Measurements from ENCODE around the gene ZG16B. TPM values are rescaled to one million over a fixed set of nuclear protein-coding genes. Genes with fewer than 3 reads are reported as not detected.

Gene ZG16B
- total and polyA plus RNA-seq, 4 experiments from 2014 or later, result 0.79 TPM; not detected in 3

DNA sequence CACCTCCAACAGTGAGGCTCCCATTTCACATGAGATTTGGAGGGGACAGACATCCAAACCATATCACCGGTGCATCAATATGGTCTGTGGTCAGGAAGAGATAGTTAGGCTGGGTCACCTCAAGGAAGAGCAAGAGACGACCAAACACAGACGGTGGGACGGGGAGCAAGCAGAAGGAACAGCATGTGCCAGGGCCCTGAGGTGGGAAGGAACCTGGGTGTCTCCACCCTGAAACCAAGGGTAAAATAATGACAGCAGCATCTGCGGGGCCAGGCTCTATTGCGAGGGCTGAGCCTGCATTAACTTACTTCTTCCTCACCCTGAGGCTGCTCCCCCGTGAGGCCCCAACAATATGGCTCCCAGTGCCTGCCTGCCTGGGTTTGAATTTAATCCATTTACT lies 21.9 kb upstream of the ZG16B start:
- Histone ChIP-seq H3K9me3 (ENCODE audit: control insufficient read depth in 1 of 2, low read length in 2 of 2) (peaks cover 0 to 9% of the 10 kb centered on the region in 2 donors), H3K4me1 (ENCODE audit: insufficient read depth, low read length) (no peaks in the 10 kb centered on the region), H3K27me3 (ENCODE audit: insufficient read depth, low read length) (no peaks in the 10 kb centered on the region), H3K36me3 (ENCODE audit: insufficient read depth, low read length) (no peaks in the 10 kb centered on the region), H3K4me3 (ENCODE audit: low read length in 2 of 2) (no peak overlapping the region), H3K27ac (ENCODE audit: low read depth, low read length) (no peak overlapping the region)
- H3K36me3 Mint-ChIP-seq, result no peaks in the 10 kb centered on the region
- peaks cover 12 to 17% of the 10 kb centered on the region in 2 donors for H3K27me3 Mint-ChIP-seq
- no peaks in the 10 kb centered on the region for H3K4me1 Mint-ChIP-seq
- DNase-seq, result no peak
- H3K27ac Mint-ChIP-seq, result no peak overlapping the region
- H3K9me3 Mint-ChIP-seq, result peaks cover 0 to 18% (median 13%) of the 10 kb centered on the region in 8 donors
- POLR2A ChIA-PET (ENCODE audit: partially characterized antibody), result no interaction called here
- no peak overlapping the region for H3K4me3 Mint-ChIP-seq
- intact Hi-C loops (cut with micrococcal nuclease), result no loop called here
- CTCF ChIA-PET (ENCODE audit: partially characterized antibody), result no interaction called here

DNA sequence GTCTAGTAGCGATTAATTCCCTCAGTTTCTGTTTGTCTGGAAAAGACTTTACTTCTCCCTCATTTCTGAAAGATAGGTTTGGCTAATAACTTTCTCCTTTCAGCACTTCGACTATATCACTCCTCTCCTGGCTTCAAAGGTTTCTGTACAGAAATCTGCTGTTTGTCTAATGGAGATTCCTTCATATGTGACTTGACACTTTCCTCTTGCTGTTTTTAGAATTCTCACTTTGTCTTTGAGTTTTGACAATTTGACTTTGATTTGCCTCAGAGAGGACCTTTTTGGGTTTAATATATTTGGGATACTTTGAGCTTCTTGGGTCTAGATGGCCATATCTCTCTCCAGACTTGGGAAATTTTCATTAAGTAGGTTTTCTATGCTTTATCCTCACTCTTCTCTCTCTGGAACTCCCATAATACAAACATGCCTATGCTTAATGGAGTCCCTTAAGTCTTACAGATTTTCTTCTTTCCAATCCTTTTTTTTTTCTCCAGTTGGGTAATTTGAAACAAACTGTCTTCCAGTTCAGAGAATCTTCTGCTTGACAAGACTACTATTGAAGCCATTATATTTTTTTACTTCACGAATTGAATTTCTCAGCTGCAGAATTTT lies 20.8 kb upstream of the ZG16B start:
- H3K9me3 Mint-ChIP-seq, result peaks cover 0 to 12% (median 4%) of the 10 kb centered on the region in 8 donors
- H3K27ac Mint-ChIP-seq, result no peak overlapping the region

GRCh38 chr16:2810651-2811050 lies 19.5 kb upstream of the ZG16B start:
- Histone ChIP-seq H3K27ac (ENCODE audit: low read depth, low read length) (no peak overlapping the region), H3K36me3 (ENCODE audit: insufficient read depth, low read length) (no peaks in the 10 kb centered on the region), H3K4me1 (ENCODE audit: insufficient read depth, low read length) (no peaks in the 10 kb centered on the region), H3K27me3 (ENCODE audit: insufficient read depth, low read length) (no peaks in the 10 kb centered on the region), H3K4me3 (ENCODE audit: low read length in 2 of 2) (no peak overlapping the region), H3K9me3 (ENCODE audit: control insufficient read depth in 1 of 2, low read length in 2 of 2) (no peaks in the 10 kb centered on the region)
- DNase-seq, result no peak
- H3K27ac Mint-ChIP-seq, result no peak overlapping the region
- H3K4me3 Mint-ChIP-seq, result no peak overlapping the region
- ChIA-PET POLR2A (ENCODE audit: partially characterized antibody) (no interaction called here), CTCF (ENCODE audit: partially characterized antibody) (no interaction called here)
- no peaks in the 10 kb centered on the region for H3K36me3 Mint-ChIP-seq
- H3K4me1 Mint-ChIP-seq, result no peaks in the 10 kb centered on the region
- peaks cover 0 to 10% (median 0%) of the 10 kb centered on the region in 8 donors for H3K9me3 Mint-ChIP-seq
- peaks cover 10 to 16% of the 10 kb centered on the region in 2 donors for H3K27me3 Mint-ChIP-seq
- intact Hi-C loops (cut with micrococcal nuclease), result no loop called here

More for the DNA sequence above, 20.8 kb upstream of the ZG16B start:
- Histone ChIP-seq H3K4me1 (ENCODE audit: insufficient read depth, low read length) (no peaks in the 10 kb centered on the region), H3K27me3 (ENCODE audit: insufficient read depth, low read length) (no peaks in the 10 kb centered on the region), H3K4me3 (ENCODE audit: low read length in 2 of 2) (no peak overlapping the region), H3K36me3 (ENCODE audit: insufficient read depth, low read length) (no peaks in the 10 kb centered on the region), H3K9me3 (ENCODE audit: control insufficient read depth in 1 of 2, low read length in 2 of 2) (peaks cover 0 to 3% of the 10 kb centered on the region in 2 donors), H3K27ac (ENCODE audit: low read depth, low read length) (no peak overlapping the region)
- no peaks in the 10 kb centered on the region for H3K4me1 Mint-ChIP-seq
- DNase-seq, result no peak
- intact Hi-C loops (cut with micrococcal nuclease), result no loop called here
- ChIA-PET POLR2A (ENCODE audit: partially characterized antibody) (no interaction called here), CTCF (ENCODE audit: partially characterized antibody) (no interaction called here)
- peaks cover 12 to 15% of the 10 kb centered on the region in 2 donors for H3K27me3 Mint-ChIP-seq
- no peaks in the 10 kb centered on the region for H3K36me3 Mint-ChIP-seq
- no peak overlapping the region for H3K4me3 Mint-ChIP-seq

DNA sequence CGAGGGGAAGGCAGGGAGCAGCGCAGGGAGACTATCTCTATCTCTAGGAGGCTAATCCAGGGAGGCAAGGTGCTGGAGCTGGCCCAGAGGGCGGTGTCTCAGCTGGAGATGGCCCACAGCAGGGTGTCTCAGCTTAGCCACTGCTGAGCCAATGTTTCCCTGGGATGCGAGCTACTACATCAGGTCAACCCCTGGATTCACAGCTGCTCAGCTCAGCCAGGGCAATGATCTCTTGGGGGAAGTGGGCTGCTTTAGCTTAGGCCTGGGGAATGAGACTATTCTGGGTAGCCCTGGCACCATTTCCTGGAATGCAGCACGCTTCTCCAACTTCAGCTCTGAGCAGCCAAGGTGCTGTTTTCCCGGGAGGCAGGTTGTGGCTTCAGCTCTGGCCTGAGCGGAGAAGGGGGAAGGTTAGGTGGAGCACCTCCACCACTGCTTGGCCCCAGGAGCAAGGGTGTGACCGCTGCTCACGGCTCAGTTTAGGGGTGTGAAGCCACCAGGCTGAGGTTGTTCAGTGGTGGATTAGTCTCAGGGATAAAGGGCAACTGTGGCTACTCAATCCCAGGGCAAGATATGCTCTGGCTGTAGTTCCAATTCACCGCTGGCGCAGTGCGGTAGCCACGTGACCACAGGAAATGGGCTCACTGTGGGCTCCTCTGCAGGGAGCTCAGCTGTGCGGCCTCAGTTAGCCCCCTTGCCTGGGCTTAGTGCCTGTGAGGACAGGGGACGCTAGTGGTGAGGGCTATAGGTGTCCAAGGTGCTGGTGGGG lies 18.2 kb upstream of the ZG16B start:
- H3K4me1 ChIP-seq (ENCODE audit: insufficient read depth, low read length), result no peaks in the 10 kb centered on the region
- no peaks in the 10 kb centered on the region for H3K27me3 ChIP-seq (ENCODE audit: insufficient read depth, low read length)
- no peak for DNase-seq

DNA sequence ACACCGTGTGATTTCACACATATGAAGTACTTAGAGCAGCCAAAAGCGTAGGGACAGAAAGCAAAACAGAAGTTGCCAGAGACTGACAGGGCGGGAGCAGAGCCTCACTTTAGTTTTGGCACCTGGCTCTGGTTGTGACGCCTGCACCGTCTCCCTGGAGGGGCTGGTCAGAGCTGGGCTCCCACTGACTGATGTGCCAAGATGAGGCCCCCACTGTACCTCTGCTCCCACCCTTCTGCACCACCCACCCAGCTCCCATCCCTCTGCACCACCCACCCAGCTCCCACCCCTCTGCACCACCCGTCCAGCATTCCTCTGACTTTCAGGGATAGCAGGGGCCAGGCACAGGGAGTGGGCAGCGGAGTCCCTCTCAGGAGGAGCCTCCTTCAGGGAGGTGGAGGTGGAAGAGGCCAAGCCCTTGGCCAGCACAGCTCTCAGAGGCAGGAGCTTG lies 16.3 kb upstream of the ZG16B start:
- no peak overlapping the region for H3K27ac ChIP-seq (ENCODE audit: low read depth, low read length)
- H3K4me3 ChIP-seq (ENCODE audit: low read length in 2 of 2), result no peak overlapping the region
- peaks cover 0 to 8% (median 0%) of the 10 kb centered on the region in 8 donors for H3K9me3 Mint-ChIP-seq
- DNase-seq, result no peak
- intact Hi-C loops (cut with micrococcal nuclease), result no loop called here
- ChIA-PET POLR2A (ENCODE audit: partially characterized antibody) (no interaction called here), CTCF (ENCODE audit: partially characterized antibody) (no interaction called here)
- H3K27me3 Mint-ChIP-seq, result peaks cover 3 to 8% of the 10 kb centered on the region in 2 donors
- no peak overlapping the region for H3K4me3 Mint-ChIP-seq
- no peak overlapping the region for H3K27ac Mint-ChIP-seq
- no peaks in the 10 kb centered on the region for H3K9me3 ChIP-seq (ENCODE audit: control insufficient read depth in 1 of 2, low read length in 2 of 2)
- H3K36me3 Mint-ChIP-seq, result no peaks in the 10 kb centered on the region
- H3K4me1 ChIP-seq (ENCODE audit: insufficient read depth, low read length), result no peaks in the 10 kb centered on the region
- H3K4me1 Mint-ChIP-seq, result no peaks in the 10 kb centered on the region
- no peaks in the 10 kb centered on the region for H3K27me3 ChIP-seq (ENCODE audit: insufficient read depth, low read length)
- no peaks in the 10 kb centered on the region for H3K36me3 ChIP-seq (ENCODE audit: insufficient read depth, low read length)

More for the DNA sequence above, 18.2 kb upstream of the ZG16B start:
- peaks cover 0 to 10% (median 0%) of the 10 kb centered on the region in 8 donors for H3K9me3 Mint-ChIP-seq
- POLR2A ChIA-PET (ENCODE audit: partially characterized antibody), result no interaction called here
- H3K9me3 ChIP-seq (ENCODE audit: control insufficient read depth in 1 of 2, low read length in 2 of 2), result no peaks in the 10 kb centered on the region
- no peaks in the 10 kb centered on the region for H3K4me1 Mint-ChIP-seq
- CTCF ChIA-PET (ENCODE audit: partially characterized antibody), result no interaction called here
- no peaks in the 10 kb centered on the region for H3K36me3 ChIP-seq (ENCODE audit: insufficient read depth, low read length)
- peaks cover 8 to 16% of the 10 kb centered on the region in 2 donors for H3K27me3 Mint-ChIP-seq
- H3K36me3 Mint-ChIP-seq, result no peaks in the 10 kb centered on the region
- H3K27ac Mint-ChIP-seq, result no peak overlapping the region
- H3K4me3 ChIP-seq (ENCODE audit: low read length in 2 of 2), result no peak overlapping the region
- H3K27ac ChIP-seq (ENCODE audit: low read depth, low read length), result no peak overlapping the region
- H3K4me3 Mint-ChIP-seq, result no peak overlapping the region
- intact Hi-C loops (cut with micrococcal nuclease), result no loop called here

- Histone ChIP-seq H3K4me3 (ENCODE audit: low read length in 2 of 2) (no peak overlapping the region), H3K9me3 (ENCODE audit: control insufficient read depth in 1 of 2, low read length in 2 of 2) (no peaks in the 10 kb centered on the region), H3K27me3 (ENCODE audit: insufficient read depth, low read length) (no peaks in the 10 kb centered on the region), H3K27ac (ENCODE audit: low read depth, low read length) (no peak overlapping the region), H3K4me1 (ENCODE audit: insufficient read depth, low read length) (no peaks in the 10 kb centered on the region), H3K36me3 (ENCODE audit: insufficient read depth, low read length) (no peaks in the 10 kb centered on the region)
- H3K36me3 Mint-ChIP-seq, result no peaks in the 10 kb centered on the region
- intact Hi-C loops (cut with micrococcal nuclease), result no loop called here
- POLR2A ChIA-PET (ENCODE audit: partially characterized antibody), result no interaction called here
- H3K27me3 Mint-ChIP-seq, result peaks cover 0 to 6% of the 10 kb centered on the region in 2 donors
- no peak overlapping the region for H3K27ac Mint-ChIP-seq
- no peak overlapping the region for H3K4me3 Mint-ChIP-seq
- CTCF ChIA-PET (ENCODE audit: partially characterized antibody), result interaction anchor here (1.2 kb wide), 1 partner anchor 53 kb away, joined by 4 read pairs; no protein-coding TSS in a partner anchor
- H3K9me3 Mint-ChIP-seq, result peaks cover 0 to 3% (median 0%) of the 10 kb centered on the region in 8 donors
- no peaks in the 10 kb centered on the region for H3K4me1 Mint-ChIP-seq
- no peak for DNase-seq
Measured at GRCh38 chr16:2814551-2815298, 15.4 kb upstream of the ZG16B start.

- Mint-ChIP-seq H3K4me1 (no peaks in the 10 kb centered on the region), H3K4me3 (no peak overlapping the region), H3K9me3 (peaks cover 0 to 1% (median 0%) of the 10 kb centered on the region in 8 donors), H3K27me3 (peaks cover 0 to 6% of the 10 kb centered on the region in 2 donors), H3K36me3 (no peaks in the 10 kb centered on the region), H3K27ac (no peak overlapping the region)
- intact Hi-C loops (cut with micrococcal nuclease), result no loop called here
- no peak for DNase-seq
- no peaks in the 10 kb centered on the region for H3K27me3 ChIP-seq (ENCODE audit: insufficient read depth, low read length)
- ChIA-PET CTCF (ENCODE audit: partially characterized antibody) (interaction anchor here (1.2 kb wide), 1 partner anchor 53 kb away, joined by 4 read pairs; no protein-coding TSS in a partner anchor), POLR2A (ENCODE audit: partially characterized antibody) (no interaction called here)
- no peaks in the 10 kb centered on the region for H3K9me3 ChIP-seq (ENCODE audit: control insufficient read depth in 1 of 2, low read length in 2 of 2)
- H3K27ac ChIP-seq (ENCODE audit: low read depth, low read length), result no peak overlapping the region
- no peaks in the 10 kb centered on the region for H3K36me3 ChIP-seq (ENCODE audit: insufficient read depth, low read length)
- H3K4me3 ChIP-seq (ENCODE audit: low read length in 2 of 2), result no peak overlapping the region
- no peaks in the 10 kb centered on the region for H3K4me1 ChIP-seq (ENCODE audit: insufficient read depth, low read length)
Measured at GRCh38 chr16:2815299-2815771, 14.8 kb upstream of the ZG16B start.
